C4-2B (cell line): ENCODE data around the gene EVC2.

Experiments
- H3K27ac ChIP-seq: fragments of 450-650 bp; 2 replicates; pipeline ENCODE4 v1.5.1; 2017
- ZFX ChIP-seq: fragments of 450-650 bp; IDR thresholded peaks from 2 replicates; pipeline ENCODE4 v1.6.1; 2017
- TF ChIP-seq, protein P1 (sequence below): fragments of 450-650 bp; conservative IDR thresholded peaks from 2 replicates; pipeline ENCODE4 v1.5.1; 2017; ENCODE audit warnings: mild to moderate bottlenecking

Gene EVC2

GRCh38 chr4:5710961-5711478, 2.7 kb upstream of the EVC2 start, which contains the start of gene EVC:
Gene EVC (plus strand): TSS chr4:5711201. CDS start chr4:5711381, 180 bp downstream.
- peak; percentile 93; the same call in 1 of the 2 replicates for TF ChIP-seq ZFX
- TF ChIP-seq, protein P1, sequence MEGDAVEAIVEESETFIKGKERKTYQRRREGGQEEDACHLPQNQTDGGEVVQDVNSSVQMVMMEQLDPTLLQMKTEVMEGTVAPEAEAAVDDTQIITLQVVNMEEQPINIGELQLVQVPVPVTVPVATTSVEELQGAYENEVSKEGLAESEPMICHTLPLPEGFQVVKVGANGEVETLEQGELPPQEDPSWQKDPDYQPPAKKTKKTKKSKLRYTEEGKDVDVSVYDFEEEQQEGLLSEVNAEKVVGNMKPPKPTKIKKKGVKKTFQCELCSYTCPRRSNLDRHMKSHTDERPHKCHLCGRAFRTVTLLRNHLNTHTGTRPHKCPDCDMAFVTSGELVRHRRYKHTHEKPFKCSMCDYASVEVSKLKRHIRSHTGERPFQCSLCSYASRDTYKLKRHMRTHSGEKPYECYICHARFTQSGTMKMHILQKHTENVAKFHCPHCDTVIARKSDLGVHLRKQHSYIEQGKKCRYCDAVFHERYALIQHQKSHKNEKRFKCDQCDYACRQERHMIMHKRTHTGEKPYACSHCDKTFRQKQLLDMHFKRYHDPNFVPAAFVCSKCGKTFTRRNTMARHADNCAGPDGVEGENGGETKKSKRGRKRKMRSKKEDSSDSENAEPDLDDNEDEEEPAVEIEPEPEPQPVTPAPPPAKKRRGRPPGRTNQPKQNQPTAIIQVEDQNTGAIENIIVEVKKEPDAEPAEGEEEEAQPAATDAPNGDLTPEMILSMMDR: no peak; the same call in 1 of the 2 replicates
- H3K27ac ChIP-seq: peak within 1 kb of the TSS; percentile 74

GRCh38 chr4:5710065-5710960, 2.0 kb upstream of the EVC2 start:
- TF ChIP-seq ZFX: no peak
- TF ChIP-seq, protein P1: no peak; the same call in 1 of the 2 replicates
- H3K27ac ChIP-seq: peak overlapping the region; percentile 74

DNA sequence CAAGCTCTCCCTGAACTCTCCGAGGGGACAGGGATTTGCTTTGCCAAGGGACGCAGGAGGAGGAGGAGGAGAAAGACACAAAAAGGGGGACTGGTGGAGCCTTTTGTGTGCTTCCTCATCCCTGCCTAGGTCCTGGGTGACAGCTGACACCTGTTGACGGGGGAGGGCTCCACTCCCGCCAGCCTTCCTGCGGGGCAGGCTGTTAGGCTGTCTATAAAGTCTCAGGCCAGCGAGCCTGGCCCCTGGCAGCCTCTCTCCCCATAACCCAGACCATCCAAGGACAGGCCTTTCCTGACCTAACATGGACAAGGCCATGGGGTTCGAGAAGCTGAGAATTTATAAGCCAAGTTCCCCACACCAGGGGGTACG, 832 bp upstream of the EVC2 start:
- TF ChIP-seq, protein P1: no peak
- TF ChIP-seq ZFX: no peak
- no peak overlapping the region for H3K27ac ChIP-seq

GRCh38 chr4:5707778-5708448, 446 bp downstream of the EVC2 start:
- TF ChIP-seq ZFX: no peak
- TF ChIP-seq, protein P1: no peak
- H3K27ac ChIP-seq: no peak overlapping the region

GRCh38 chr4:5707366-5707765, 993 bp downstream of the EVC2 start:
- TF ChIP-seq, protein P1: no peak
- TF ChIP-seq ZFX: no peak
- no peak overlapping the region for H3K27ac ChIP-seq

DNA sequence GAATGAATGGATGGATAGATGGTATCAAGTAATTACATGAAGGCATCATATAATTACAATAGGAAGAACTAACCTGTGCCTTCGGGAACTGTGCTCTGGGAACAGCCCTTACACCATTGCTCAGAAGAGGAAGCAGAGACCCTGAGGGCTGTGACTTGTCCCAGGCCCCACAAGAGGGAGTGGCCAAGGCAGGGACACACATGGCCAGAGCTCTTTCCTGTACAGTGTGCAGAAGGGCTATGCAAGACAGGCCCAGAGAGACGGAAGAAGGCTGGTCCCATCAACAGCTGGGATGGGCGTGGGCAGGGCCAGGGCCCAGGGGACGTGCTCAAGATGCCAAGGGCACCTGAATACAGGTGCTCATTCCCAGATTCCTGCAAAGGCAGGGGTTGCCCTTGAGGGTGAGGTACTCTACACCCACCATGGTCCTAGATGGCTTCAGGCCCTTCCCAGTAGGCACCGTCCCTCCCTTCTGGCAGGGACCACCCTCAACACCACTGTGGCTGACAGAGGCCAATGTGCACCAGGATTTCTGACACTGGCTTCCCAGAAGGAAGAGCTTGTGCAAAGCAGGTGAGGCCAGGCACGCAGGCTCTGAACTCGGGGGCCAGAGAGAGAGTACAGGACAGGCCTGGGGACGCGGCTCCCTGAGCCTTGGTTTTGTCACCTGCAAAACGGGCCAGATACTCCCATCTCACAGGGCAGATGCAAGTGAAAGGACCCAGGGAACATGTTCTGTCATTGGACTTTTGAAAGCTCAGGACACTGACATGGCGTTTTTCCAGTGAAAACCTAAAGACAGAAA, 1.7 kb downstream of the EVC2 start:
- no peak overlapping the region for H3K27ac ChIP-seq
- TF ChIP-seq, protein P1: no peak
